K562 (cell line): ENCODE data around the gene ENPP7. TPM values are rescaled to one million over a fixed set of nuclear protein-coding genes. Genes with fewer than 3 reads are reported as not detected.

Experiments
- AFF1 ChIP-seq, 2 experiments: fragments of 450-650 bp; IDR thresholded peaks; 2 replicates each; pipeline ENCODE4 v1.6.1; 2018; ENCODE audit warnings: mild to moderate bottlenecking in 2 of 2, low read depth in 1 of 2; ENCODE audit not compliant: partially characterized antibody in 2 of 2
- ATF2 ChIP-seq: sonication (generic); formaldehyde crosslinking; IDR thresholded peaks from 2 replicates; pipeline ENCODE4 v1.8.1; 2022; ENCODE audit warnings: missing genetic modification reagents
- CBX2 ChIP-seq: fragments of 200-600 bp; sonication (generic); IDR thresholded peaks from one replicate; pipeline ENCODE4 v1.6.1; 2012; ENCODE audit warnings: mild to moderate bottlenecking, low read length, inconsistent platforms; ENCODE audit not compliant: insufficient read depth, poor library complexity, severe bottlenecking
- PURB ChIP-seq: sonication (generic); formaldehyde crosslinking; IDR thresholded peaks from 2 replicates; pipeline ENCODE4 v1.9.0; 2021; ENCODE audit warnings: low read depth, mild to moderate bottlenecking, missing genetic modification reagents
- RFX5 ChIP-seq: IDR thresholded peaks from 2 replicates; pipeline ENCODE4 v1.6.1; 2011; ENCODE audit warnings: low read depth, mild to moderate bottlenecking, improper control_type of control experiment, low read length
- TEAD4 ChIP-seq, 2 experiments: sonication (generic) in 1 of 2; formaldehyde crosslinking in 1 of 2; IDR thresholded peaks; 2 replicates each; pipeline versions ENCODE4 v1.6.1 to v1.8.0; 2012 to 2022; ENCODE audit warnings: borderline replicate concordance in 1 of 2, inconsistent platforms in 1 of 2, low read length in 1 of 2, mild to moderate bottlenecking in 1 of 2, missing genetic modification reagents in 1 of 2
- ZBTB1 ChIP-seq: sonication (generic); formaldehyde crosslinking; IDR thresholded peaks from 2 replicates; pipeline ENCODE4 v1.8.1; 2023; ENCODE audit warnings: missing genetic modification reagents, low read depth, mild to moderate bottlenecking, borderline replicate concordance
- ZBTB5 ChIP-seq: fragments of 450-650 bp; IDR thresholded peaks from 2 replicates; pipeline ENCODE4 v1.6.1; 2017; ENCODE audit warnings: antibody characterized with exemption
- ZKSCAN8 ChIP-seq: fragments of 200-800 bp; sonication (Bioruptor generic); IDR thresholded peaks from 2 replicates; pipeline ENCODE4 v1.6.1; 2016; ENCODE audit warnings: missing genetic modification characterization, missing compliant biosample characterization
- ZMIZ1 ChIP-seq, 2 experiments: fragments of 150-350 bp in 1 of 2; IDR thresholded peaks; 2 replicates each; pipeline ENCODE4 v1.6.1; 2012 to 2016; ENCODE audit warnings: low read depth in 2 of 2, low read length in 2 of 2, mild to moderate bottlenecking in 1 of 2, moderate library complexity in 1 of 2
- ZNF395 ChIP-seq: fragments of 200-800 bp; sonication (Bioruptor generic); IDR thresholded peaks from 2 replicates; pipeline ENCODE4 v1.6.1; 2017; ENCODE audit warnings: missing genetic modification characterization, missing compliant biosample characterization
- ZNF764 ChIP-seq: fragments of 250-450 bp; sonication (Bioruptor Pico); IDR thresholded peaks from 2 replicates; pipeline ENCODE4 v1.4.0; 2020; ENCODE audit warnings: low read depth, mild to moderate bottlenecking, moderate library complexity
- polyA plus RNA-seq, 8 experiments: library from polyadenylated mRNA; depleted of rRNA in 4 of 8; stranded (reverse) in 5 of 8; unstranded in 3 of 8; fragments of >200 nt; fragmentation: Nextera tagmentation in 2 of 8; fragmentation: Illumina TruSeq in 1 of 8; extraction: Ambion mirVana in 2 of 8; extraction: Trizol in 1 of 8; gene quantifications; 2 replicates each; pipeline versions ENCODE4 v1.2.1 to v1.2.3, GENCODE V29; 2011 to 2014; ENCODE audit warnings: inconsistent platforms in 1 of 8, missing spikeins in 1 of 8
- total RNA-seq, 7 experiments: library from RNA; depleted of rRNA in 6 of 7; stranded (reverse); fragments of >200 nt in 6 of 7; fragmentation: Illumina TruSeq in 2 of 7; extraction: Trizol in 2 of 7; gene quantifications; 2 replicates each; pipeline versions ENCODE4 v1.2.1 to v1.2.3, GENCODE V29; 2011 to 2021; ENCODE audit warnings: low replicate concordance in 1 of 7

ENPP7 gene
- total and polyA plus RNA-seq, 9 of the 15 experiments (the other 6 are each of a cell fraction or from before 2014, with no cell fraction given), result not detected

GRCh38 chr17:79728169-79728907 is 2.4 kb upstream of the ENPP7 start (continued):
- TF ChIP-seq AFF1 (IDR thresholded peaks at IDR 0.05; ENCODE audit: low read depth in 1 of 2, partially characterized antibody in 2 of 2), result peak in 1 of 2 experiments; percentile 64
- no peak for TF ChIP-seq ZMIZ1 (IDR thresholded peaks at IDR 0.05; ENCODE audit: low read depth in 2 of 2, low read length in 2 of 2)
- no peak for TF ChIP-seq RFX5
- no peak for TF ChIP-seq ATF2 (CRISPR knock-in tag)
- TF ChIP-seq ZNF395 (CRISPR knock-in tag), result peak; percentile 78
- TF ChIP-seq ZNF764, result no peak
- TF ChIP-seq TEAD4 (IDR thresholded peaks at IDR 0.05; ENCODE audit: low read length), result 0 out of 2 replicates have a peak, but pooled peaks have one; percentile 24
- TF ChIP-seq TEAD4 (CRISPR knock-in tag; IDR thresholded peaks at IDR 0.05; ENCODE audit: borderline replicate concordance), result no peak
- TF ChIP-seq ZBTB1, result no peak
- TF ChIP-seq CBX2, result no peak
- no peak for TF ChIP-seq ZBTB5
- no peak for TF ChIP-seq ZKSCAN8 (CRISPR knock-in tag)
- no peak for TF ChIP-seq PURB
